GM23338 (cell line): ENCODE measurements around the gene CFAP97. TPM values are rescaled to one million over a fixed set of nuclear protein-coding genes. Genes with fewer than 3 reads are reported as not detected.
A peak's percentile ranks its signal among the peaks of the same experiment; 100 is the strongest.

Experiments used
- ATAC-seq: fragments of 200-7000 bp; cut with Tn5 transposase; 3 replicates; pipeline ENCODE4 v1.9.1; 2020
- DNase-seq: peaks from one replicate; pipeline ENCODE4 v3.0.0-alpha.2; 2015; ENCODE audit warnings: low spot score
- H2AFZ ChIP-seq: fragments of 200-600 bp; sonication (generic); 2 replicates; pipeline ENCODE4 v1.8.0; 2016; ENCODE audit warnings: antibody characterized with exemption, mild to moderate bottlenecking, moderate library complexity
- H3F3A ChIP-seq: fragments of 200-600 bp; sonication (generic); replicated peaks from 2 replicates; pipeline ENCODE4 v1.8.0; 2017; ENCODE audit warnings: antibody characterized with exemption, mixed run types, low read depth
- H3K27ac ChIP-seq: fragments of 200-600 bp; sonication (generic); 2 replicates; pipeline ENCODE4 v1.6.1; 2016; ENCODE audit warnings: low read depth
- H3K27me3 ChIP-seq: fragments of 200-600 bp; sonication (generic); 2 replicates; pipeline ENCODE4 v1.8.0; 2016; ENCODE audit warnings: mild to moderate bottlenecking, mixed run types, moderate library complexity; ENCODE audit not compliant: insufficient read depth
- H3K36me3 ChIP-seq: fragments of 200-600 bp; sonication (generic); 2 replicates; pipeline ENCODE4 v1.8.0; 2016; ENCODE audit warnings: mild to moderate bottlenecking; ENCODE audit not compliant: insufficient read depth
- H3K4me1 ChIP-seq: fragments of 200-600 bp; sonication (generic); 2 replicates; pipeline ENCODE4 v1.8.0; 2016; ENCODE audit warnings: mild to moderate bottlenecking, moderate library complexity; ENCODE audit not compliant: insufficient read depth
- H3K4me2 ChIP-seq: fragments of 200-600 bp; sonication (generic); 2 replicates; pipeline ENCODE4 v1.7.1; 2017; ENCODE audit warnings: mixed run types
- H3K4me3 ChIP-seq: fragments of 200-600 bp; sonication (generic); 2 replicates; pipeline ENCODE4 v1.6.1; 2016; ENCODE audit warnings: mixed run types
- H3K79me2 ChIP-seq: fragments of 200-600 bp; sonication (generic); replicated peaks from 2 replicates; pipeline ENCODE4 v1.8.0; 2017; ENCODE audit warnings: mild to moderate bottlenecking; ENCODE audit not compliant: insufficient read depth
- H3K9me2 ChIP-seq: fragments of 200-600 bp; sonication (generic); 2 replicates; pipeline ENCODE4 v1.8.0; 2017; ENCODE audit not compliant: insufficient read depth
- H4K20me1 ChIP-seq: fragments of 200-600 bp; sonication (generic); replicated peaks from 2 replicates; pipeline ENCODE4 v1.8.0; 2017; ENCODE audit warnings: mild to moderate bottlenecking; ENCODE audit not compliant: insufficient read depth
- H3K27ac Mint-ChIP-seq: 2 replicates; pipeline ENCODE4 v1.8.0; 2020; ENCODE audit warnings: inconsistent platforms, mild to moderate bottlenecking, moderate library complexity, mixed read lengths
- H3K27me3 Mint-ChIP-seq: 3 replicates; pipeline ENCODE4 v1.8.0; 2022; ENCODE audit warnings: low read depth, mild to moderate bottlenecking, moderate library complexity, mixed read lengths, inconsistent platforms; ENCODE audit not compliant: insufficient read depth, poor library complexity
- H3K36me3 Mint-ChIP-seq: 3 replicates; pipeline ENCODE4 v1.8.0; 2021; ENCODE audit warnings: low read depth, mild to moderate bottlenecking, inconsistent platforms, moderate library complexity, mixed read lengths
- H3K4me1 Mint-ChIP-seq: 3 replicates; pipeline ENCODE4 v1.8.0; 2020; ENCODE audit warnings: mild to moderate bottlenecking, inconsistent platforms, mixed read lengths
- H3K4me3 Mint-ChIP-seq: 3 replicates; pipeline ENCODE4 v1.8.0; 2021; ENCODE audit warnings: moderate library complexity, mild to moderate bottlenecking, inconsistent platforms, mixed read lengths
- H3K9me3 Mint-ChIP-seq: 3 replicates; pipeline ENCODE4 v1.8.0; 2020; ENCODE audit warnings: moderate library complexity, mild to moderate bottlenecking, inconsistent platforms, mixed read lengths
- CREB1 ChIP-seq: fragments of 250-450 bp; sonication (Bioruptor Pico); IDR thresholded peaks from 2 replicates; pipeline ENCODE4 v1.5.0; 2020; ENCODE audit warnings: low read depth, mild to moderate bottlenecking, moderate library complexity
- CTCF ChIP-seq, 2 experiments: fragments of 200-600 bp in 1 of 2; sonication (generic) in 1 of 2; conservative IDR thresholded peaks; 2 replicates each; pipeline versions ENCODE4 v1.5.1 to v1.6.1; 2016 to 2017; ENCODE audit warnings: antibody characterized with exemption in 2 of 2, low read depth in 2 of 2, mild to moderate bottlenecking in 2 of 2, moderate library complexity in 1 of 2
- ETS1 ChIP-seq: IDR thresholded peaks from 2 replicates; pipeline ENCODE4 v1.6.1; 2016; ENCODE audit warnings: antibody characterized with exemption
- EZH2phosphoT487 ChIP-seq: fragments of 200-600 bp; sonication (generic); IDR thresholded peaks from one replicate; pipeline ENCODE4 v1.8.1; 2018; ENCODE audit warnings: antibody characterized with exemption; ENCODE audit not compliant: unreplicated experiment
- NANOG ChIP-seq: IDR thresholded peaks from 2 replicates; pipeline ENCODE4 v1.6.1; 2016; ENCODE audit warnings: antibody characterized with exemption, borderline replicate concordance
- POLR2AphosphoS5 ChIP-seq: IDR thresholded peaks from 2 replicates; pipeline ENCODE4 v1.6.1; 2016; ENCODE audit warnings: antibody characterized with exemption, low read depth
- REST ChIP-seq: IDR thresholded peaks from one replicate; pipeline ENCODE4 v1.6.1; 2018; ENCODE audit warnings: antibody characterized with exemption; ENCODE audit not compliant: unreplicated experiment
- STAT1 ChIP-seq: IDR thresholded peaks from one replicate; pipeline ENCODE4 v1.6.1; 2016; ENCODE audit warnings: antibody characterized with exemption; ENCODE audit not compliant: unreplicated experiment
- ZNF114 ChIP-seq: fragments of 250-450 bp; sonication (Bioruptor Pico); IDR thresholded peaks from 2 replicates; pipeline ENCODE4 v1.5.0; 2020; ENCODE audit warnings: mild to moderate bottlenecking, moderate library complexity
- ZNF331 ChIP-seq: fragments of 250-450 bp; sonication (Bioruptor Pico); IDR thresholded peaks from 2 replicates; pipeline ENCODE4 v1.5.0; 2020; ENCODE audit warnings: low read depth, mild to moderate bottlenecking, moderate library complexity
- polyA plus RNA-seq: library from polyadenylated mRNA; unstranded; fragments of >200 nt; fragmentation: Nextera tagmentation; extraction: Ambion mirVana; gene quantifications from 2 replicates; pipeline ENCODE4 v1.2.1, GENCODE V29; 2016
- total RNA-seq: library from RNA; depleted of rRNA; stranded (reverse); fragments of >200 nt; shearing (Covaris generic); gene quantifications from 2 replicates; pipeline ENCODE4 v1.2.3, GENCODE V29; 2014

Gene CFAP97
- total and polyA plus RNA-seq, 2 experiments from 2014 or later: 37.7 to 73.3 TPM

- TF ChIP-seq REST (no peak), ZNF114 (CRISPR knock-in tag) (no peak)
These were observed 58.2 kb downstream of the CFAP97 start (continued) for GRCh38 chr4:185145572-185145971.

- peaks cover 13% of the 10 kb centered on the region for H3K4me1 ChIP-seq
- Mint-ChIP-seq H3K9me3 (no peaks in the 10 kb centered on the region), H3K36me3 (peaks cover 22% of the 10 kb centered on the region), H3K27ac (no peak overlapping the region), H3K4me1 (peaks cover 22% of the 10 kb centered on the region), H3K27me3 (peaks cover 15% of the 10 kb centered on the region), H3K4me3 (peak overlapping the region; percentile 86)
- peaks cover 22% of the 10 kb centered on the region for H3K79me2 ChIP-seq
- TF ChIP-seq EZH2phosphoT487 (no peak), CTCF (conservative IDR thresholded peaks at IDR 0.05; ENCODE audit: low read depth in 2 of 2) (0 out of 4 replicates have a peak, but pooled peaks of 1 of the 2 experiments have one; percentile 21), STAT1 (no peak)
- no peak for ATAC-seq
- H3K4me3 ChIP-seq: peak overlapping the region; percentile 90
- H3F3A ChIP-seq: peaks cover 19% of the 10 kb centered on the region; the same call in 1 of the 2 replicates
- peaks cover 8% of the 10 kb centered on the region for H3K27me3 ChIP-seq
- peaks cover 12% of the 10 kb centered on the region for H3K36me3 ChIP-seq
- DNase-seq: no peak
- H3K27ac ChIP-seq: no peak overlapping the region
- H2AFZ ChIP-seq: no peak overlapping the region
- peak overlapping the region; percentile 100 for H3K4me2 ChIP-seq
- peaks cover 16% of the 10 kb centered on the region for H4K20me1 ChIP-seq
- H3K9me2 ChIP-seq: no peaks in the 10 kb centered on the region
These were observed 59.1 kb downstream of the CFAP97 start for GRCh38 chr4:185144601-185145240.

GRCh38 chr4:185143601-185143969 lies 60.2 kb downstream of the CFAP97 start:
- Histone ChIP-seq H3K9me2 (no peaks in the 10 kb centered on the region), H3K4me1 (peaks cover 13% of the 10 kb centered on the region), H3K4me3 (peak overlapping the region; percentile 90), H2AFZ (peak overlapping the region; percentile 39; the same call in 1 of the 2 replicates), H3K79me2 (peaks cover 22% of the 10 kb centered on the region), H3K4me2 (peak overlapping the region; percentile 100), H3K27me3 (peaks cover 8% of the 10 kb centered on the region), H4K20me1 (peaks cover 16% of the 10 kb centered on the region), H3F3A (peaks cover 18% of the 10 kb centered on the region; the same call in 1 of the 2 replicates), H3K36me3 (peaks cover 12% of the 10 kb centered on the region), H3K27ac (no peak overlapping the region)
- Mint-ChIP-seq H3K9me3 (no peaks in the 10 kb centered on the region), H3K27me3 (peaks cover 14% of the 10 kb centered on the region), H3K4me1 (peaks cover 19% of the 10 kb centered on the region), H3K36me3 (peaks cover 22% of the 10 kb centered on the region), H3K4me3 (peak overlapping the region; percentile 86), H3K27ac (no peak overlapping the region)
- ATAC-seq: no peak
- no peak for DNase-seq
- TF ChIP-seq ETS1 (no peak), STAT1 (no peak), NANOG (no peak), POLR2AphosphoS5 (no peak), ZNF331 (CRISPR knock-in tag) (no peak), CTCF (conservative IDR thresholded peaks at IDR 0.05; ENCODE audit: low read depth in 2 of 2) (no peak), CREB1 (CRISPR knock-in tag) (no peak), EZH2phosphoT487 (no peak), ZNF114 (CRISPR knock-in tag) (no peak)
